Epithelial cell of esophagus (primary cell): ENCODE results near the gene IQSEC3.

Source experiments
- DNase-seq: peaks from one replicate; pipeline ENCODE4 v3.0.0; 2010; ENCODE audit warnings: low read depth
- H3K4me3 ChIP-seq: 2 replicates; pipeline ENCODE4 v1.5.1; 2011; ENCODE audit warnings: mild to moderate bottlenecking, low read length, control low read depth
- TF ChIP-seq, protein P1 (sequence below): IDR thresholded peaks from 2 replicates; pipeline ENCODE4 v1.5.1; 2011; ENCODE audit warnings: low read depth, mild to moderate bottlenecking, low read length, control low read depth, inconsistent platforms; ENCODE audit not compliant: insufficient read depth; ENCODE audit errors: missing control alignments

IQSEC3 gene

GRCh38 chr12:207804-208203, 141.2 kb downstream of the IQSEC3 start:
- H3K4me3 ChIP-seq = no peak overlapping the region
- DNase-seq = no peak
- TF ChIP-seq, protein P1, sequence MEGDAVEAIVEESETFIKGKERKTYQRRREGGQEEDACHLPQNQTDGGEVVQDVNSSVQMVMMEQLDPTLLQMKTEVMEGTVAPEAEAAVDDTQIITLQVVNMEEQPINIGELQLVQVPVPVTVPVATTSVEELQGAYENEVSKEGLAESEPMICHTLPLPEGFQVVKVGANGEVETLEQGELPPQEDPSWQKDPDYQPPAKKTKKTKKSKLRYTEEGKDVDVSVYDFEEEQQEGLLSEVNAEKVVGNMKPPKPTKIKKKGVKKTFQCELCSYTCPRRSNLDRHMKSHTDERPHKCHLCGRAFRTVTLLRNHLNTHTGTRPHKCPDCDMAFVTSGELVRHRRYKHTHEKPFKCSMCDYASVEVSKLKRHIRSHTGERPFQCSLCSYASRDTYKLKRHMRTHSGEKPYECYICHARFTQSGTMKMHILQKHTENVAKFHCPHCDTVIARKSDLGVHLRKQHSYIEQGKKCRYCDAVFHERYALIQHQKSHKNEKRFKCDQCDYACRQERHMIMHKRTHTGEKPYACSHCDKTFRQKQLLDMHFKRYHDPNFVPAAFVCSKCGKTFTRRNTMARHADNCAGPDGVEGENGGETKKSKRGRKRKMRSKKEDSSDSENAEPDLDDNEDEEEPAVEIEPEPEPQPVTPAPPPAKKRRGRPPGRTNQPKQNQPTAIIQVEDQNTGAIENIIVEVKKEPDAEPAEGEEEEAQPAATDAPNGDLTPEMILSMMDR = no peak

GRCh38 chr12:208813-209212, 142.2 kb downstream of the IQSEC3 start:
- no peak overlapping the region for H3K4me3 ChIP-seq
- DNase-seq = no peak
- TF ChIP-seq, protein P1 = no peak

- no peak overlapping the region for H3K4me3 ChIP-seq
- DNase-seq = no peak
- TF ChIP-seq, protein P1 = no peak
These were observed 142.7 kb downstream of the IQSEC3 start for GRCh38 chr12:209246-209645.

DNA sequence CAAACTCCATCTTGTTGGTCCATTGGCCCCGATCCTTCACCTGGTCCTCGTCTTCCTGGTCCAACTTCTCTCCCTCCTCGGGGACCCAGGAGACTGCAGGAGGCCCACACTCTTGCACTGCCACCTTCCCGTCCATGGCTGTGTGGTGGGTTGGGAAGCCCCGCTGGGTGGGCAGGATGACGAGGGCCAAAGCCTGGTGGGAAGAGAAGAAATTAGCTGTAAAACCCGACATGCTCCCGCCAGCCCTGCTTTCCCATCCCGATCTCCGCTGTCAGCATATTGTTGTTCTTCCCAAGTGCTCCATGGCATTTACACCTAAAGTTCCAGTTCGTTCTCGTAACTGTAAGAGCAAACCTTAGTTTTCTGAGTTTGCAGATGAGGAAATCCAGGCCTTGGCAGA, 143.3 kb downstream of the IQSEC3 start:
- no peak for DNase-seq
- TF ChIP-seq, protein P1 = no peak

DNA sequence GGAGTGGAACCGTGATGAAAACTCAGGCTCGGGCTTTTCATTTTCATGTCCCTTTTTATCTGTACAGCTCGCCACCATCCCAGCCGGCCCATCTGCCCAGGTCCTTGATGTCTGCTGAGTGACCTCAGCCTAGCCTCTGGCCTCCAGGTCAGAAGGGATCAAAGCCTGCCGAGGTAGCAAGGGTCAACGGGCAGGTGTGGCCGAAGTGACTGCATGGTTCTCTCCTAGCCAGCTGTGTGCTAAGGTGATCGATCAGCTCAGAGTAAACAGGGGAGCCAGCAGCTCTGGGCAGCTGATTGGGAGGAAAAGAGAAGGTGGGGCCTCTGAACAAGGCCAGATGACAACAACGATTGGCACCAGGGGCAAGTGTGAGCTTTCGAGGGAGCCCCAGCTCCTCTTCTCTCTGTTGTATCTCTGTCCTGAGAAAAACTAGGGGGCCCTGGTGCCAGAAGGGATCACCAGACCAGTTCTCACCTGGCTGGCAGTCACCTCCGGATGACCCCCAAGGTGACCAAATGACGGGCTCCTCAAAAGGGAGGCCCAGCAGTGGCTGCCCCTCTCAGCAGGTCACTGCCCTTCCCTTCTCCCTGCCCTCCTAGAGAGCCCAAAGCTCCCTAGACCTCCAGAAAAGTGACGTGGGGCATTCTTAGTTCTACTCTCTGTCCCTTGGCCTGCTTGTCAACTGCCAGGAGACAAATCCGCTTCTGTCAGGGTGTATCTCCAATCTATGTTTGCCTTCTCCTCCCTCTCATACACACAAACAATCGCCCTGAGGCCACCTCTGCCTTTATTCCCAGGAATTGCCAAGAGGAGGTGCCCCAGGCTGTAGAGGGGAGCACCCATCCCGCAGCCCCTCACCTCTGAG, 143.9 kb downstream of the IQSEC3 start:
- TF ChIP-seq, protein P1 = no peak
- no peak for DNase-seq
- H3K4me3 ChIP-seq = no peak overlapping the region

More for the DNA sequence above, 143.3 kb downstream of the IQSEC3 start:
- no peak overlapping the region for H3K4me3 ChIP-seq

DNA sequence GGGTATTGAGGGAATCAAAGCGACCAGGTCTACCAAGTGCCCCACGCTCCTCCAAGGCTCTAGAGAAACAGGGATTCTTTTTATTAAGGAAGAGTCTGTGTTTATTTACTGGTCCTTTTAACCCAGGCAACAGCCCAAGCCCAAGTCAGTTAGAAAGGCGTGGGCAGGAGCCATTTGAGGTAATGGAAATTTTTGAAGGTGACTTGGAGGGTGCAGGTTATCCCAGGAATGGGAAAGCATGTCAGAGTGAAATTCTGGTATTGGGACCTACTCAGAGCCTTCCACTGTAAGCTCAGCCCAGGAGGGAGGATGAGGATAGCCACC, 144.5 kb downstream of the IQSEC3 start:
- TF ChIP-seq, protein P1 = no peak
- no peak for DNase-seq

More for the DNA sequence above, 144.5 kb downstream of the IQSEC3 start:
- no peak overlapping the region for H3K4me3 ChIP-seq
